Measurements from ENCODE around the gene TTC6.

DNA sequence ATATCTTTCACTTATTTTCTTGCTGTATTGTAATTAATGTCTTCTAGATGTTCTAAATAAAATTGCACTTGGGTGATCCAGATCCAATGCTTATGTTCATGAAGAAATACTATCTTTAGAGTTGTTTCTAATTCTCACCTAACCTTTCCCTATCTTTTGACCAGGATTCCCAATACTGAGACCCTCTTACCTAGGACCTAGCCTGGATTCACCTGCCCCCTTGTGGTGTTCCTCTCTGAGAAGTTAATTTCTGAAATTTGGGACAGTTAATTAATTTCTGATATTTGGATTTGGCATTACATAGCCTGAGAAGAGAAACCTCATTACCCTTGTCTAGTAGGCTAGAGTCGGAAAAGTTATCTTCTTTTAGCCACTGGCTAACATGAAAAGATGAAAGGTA is 29.9 kb upstream of the TTC6 start:
- TF ChIP-seq, protein P1, sequence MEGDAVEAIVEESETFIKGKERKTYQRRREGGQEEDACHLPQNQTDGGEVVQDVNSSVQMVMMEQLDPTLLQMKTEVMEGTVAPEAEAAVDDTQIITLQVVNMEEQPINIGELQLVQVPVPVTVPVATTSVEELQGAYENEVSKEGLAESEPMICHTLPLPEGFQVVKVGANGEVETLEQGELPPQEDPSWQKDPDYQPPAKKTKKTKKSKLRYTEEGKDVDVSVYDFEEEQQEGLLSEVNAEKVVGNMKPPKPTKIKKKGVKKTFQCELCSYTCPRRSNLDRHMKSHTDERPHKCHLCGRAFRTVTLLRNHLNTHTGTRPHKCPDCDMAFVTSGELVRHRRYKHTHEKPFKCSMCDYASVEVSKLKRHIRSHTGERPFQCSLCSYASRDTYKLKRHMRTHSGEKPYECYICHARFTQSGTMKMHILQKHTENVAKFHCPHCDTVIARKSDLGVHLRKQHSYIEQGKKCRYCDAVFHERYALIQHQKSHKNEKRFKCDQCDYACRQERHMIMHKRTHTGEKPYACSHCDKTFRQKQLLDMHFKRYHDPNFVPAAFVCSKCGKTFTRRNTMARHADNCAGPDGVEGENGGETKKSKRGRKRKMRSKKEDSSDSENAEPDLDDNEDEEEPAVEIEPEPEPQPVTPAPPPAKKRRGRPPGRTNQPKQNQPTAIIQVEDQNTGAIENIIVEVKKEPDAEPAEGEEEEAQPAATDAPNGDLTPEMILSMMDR (conservative IDR thresholded peaks at IDR 0.05; ENCODE audit: low read depth, low read length): peak; percentile 23
- TF ChIP-seq EZH2 (IDR thresholded peaks at IDR 0.05; ENCODE audit: borderline replicate concordance, low read depth, low read length, poor library complexity, severe bottlenecking): no peak

All from A673 (cell line).